Fibroblast of lung (primary cell): ENCODE data around the gene METTL14. TPM values are rescaled to one million over a fixed set of nuclear protein-coding genes. Genes with fewer than 3 reads are reported as not detected.

ENCODE experiments used
- DNase-seq, 2 donors: peaks; one replicate each; pipeline versions ENCODE4 v3.0.0 to v3.0.0-alpha.2; 2010; ENCODE audit warnings: low read depth in 2 of 2
- H2AFZ ChIP-seq: 2 replicates; pipeline ENCODE4 v1.5.1; 2012; ENCODE audit warnings: low read length, control low read depth, inconsistent platforms
- H3K27ac ChIP-seq: 2 replicates; pipeline ENCODE4 v1.5.1; 2011; ENCODE audit warnings: low read length, control low read depth; ENCODE audit not compliant: insufficient read depth
- H3K27me3 ChIP-seq: 2 replicates; pipeline ENCODE4 v1.5.1; 2011; ENCODE audit warnings: mild to moderate bottlenecking, low read length; ENCODE audit not compliant: control insufficient read depth, insufficient read depth
- H3K36me3 ChIP-seq: 2 replicates; pipeline ENCODE4 v1.5.1; 2011; ENCODE audit warnings: low read length; ENCODE audit not compliant: control insufficient read depth, insufficient read depth
- H3K4me1 ChIP-seq: 2 replicates; pipeline ENCODE4 v1.5.1; 2011; ENCODE audit warnings: low read length; ENCODE audit not compliant: control insufficient read depth, insufficient read depth; ENCODE audit errors: extremely low read depth
- H3K4me2 ChIP-seq: 2 replicates; pipeline ENCODE4 v1.5.1; 2011; ENCODE audit warnings: low read length, control low read depth; ENCODE audit not compliant: insufficient read depth; ENCODE audit errors: extremely low read depth
- H3K4me3 ChIP-seq, 4 experiments: fragments of 200-600 bp in 1 of 4; sonication (generic) in 1 of 4; replicated peaks in 1 of 4; 2 replicates each; pipeline ENCODE4 v1.5.1; 2011 to 2016; ENCODE audit warnings: low read length in 4 of 4, low read depth in 3 of 4, mild to moderate bottlenecking in 3 of 4, control low read depth in 2 of 4, inconsistent platforms in 1 of 4, mixed read lengths in 1 of 4; ENCODE audit not compliant: insufficient read depth in 1 of 4; ENCODE audit errors: control extremely low read depth in 1 of 4
- H3K79me2 ChIP-seq: 2 replicates; pipeline ENCODE4 v1.5.1; 2012; ENCODE audit warnings: mild to moderate bottlenecking, low read length, inconsistent platforms; ENCODE audit not compliant: control insufficient read depth, insufficient read depth
- H3K9ac ChIP-seq: 2 replicates; pipeline ENCODE4 v1.5.1; 2011; ENCODE audit warnings: mild to moderate bottlenecking, low read length, control low read depth; ENCODE audit not compliant: insufficient read depth
- H3K9me3 ChIP-seq: 2 replicates; pipeline ENCODE4 v1.5.1; 2012; ENCODE audit warnings: low read depth, low read length; ENCODE audit not compliant: control insufficient read depth, insufficient read depth
- H4K20me1 ChIP-seq: 2 replicates; pipeline ENCODE4 v1.5.1; 2011; ENCODE audit warnings: low read length; ENCODE audit not compliant: control insufficient read depth, insufficient read depth; ENCODE audit errors: extremely low read depth
- CTCF ChIP-seq, 2 donors: IDR thresholded peaks in 1 of 2; conservative IDR thresholded peaks in 1 of 2; 1 replicate in 1 of 2; 2 replicates in 1 of 2; pipeline ENCODE4 v1.5.1; 2011 to 2012; ENCODE audit warnings: low read length in 2 of 2, control low read depth in 1 of 2, inconsistent platforms in 1 of 2, low read depth in 1 of 2, mild to moderate bottlenecking in 1 of 2
- EZH2 ChIP-seq: IDR thresholded peaks from 2 replicates; pipeline ENCODE4 v1.5.1; 2012; ENCODE audit warnings: low read length, control low read depth, mild to moderate bottlenecking; ENCODE audit errors: missing control alignments
- polyA plus RNA-seq, 2 donors: library from polyadenylated mRNA; depleted of rRNA in 1 of 2; stranded (reverse) in 1 of 2; unstranded in 1 of 2; fragments of >200 nt; gene quantifications; 2 replicates each; pipeline ENCODE4 v1.2.1, GENCODE V29; 2011 to 2012; ENCODE audit warnings: missing spikeins in 1 of 2
- total RNA-seq: library from RNA; depleted of rRNA; stranded (reverse); fragments of >200 nt; gene quantifications from 2 replicates; pipeline ENCODE4 v1.2.1, GENCODE V29; 2014

METTL14 gene
- total and polyA plus RNA-seq, 2 donors (not counting 1 experiment from before 2014, with no cell fraction given): 18.2 to 29.7 TPM

DNA sequence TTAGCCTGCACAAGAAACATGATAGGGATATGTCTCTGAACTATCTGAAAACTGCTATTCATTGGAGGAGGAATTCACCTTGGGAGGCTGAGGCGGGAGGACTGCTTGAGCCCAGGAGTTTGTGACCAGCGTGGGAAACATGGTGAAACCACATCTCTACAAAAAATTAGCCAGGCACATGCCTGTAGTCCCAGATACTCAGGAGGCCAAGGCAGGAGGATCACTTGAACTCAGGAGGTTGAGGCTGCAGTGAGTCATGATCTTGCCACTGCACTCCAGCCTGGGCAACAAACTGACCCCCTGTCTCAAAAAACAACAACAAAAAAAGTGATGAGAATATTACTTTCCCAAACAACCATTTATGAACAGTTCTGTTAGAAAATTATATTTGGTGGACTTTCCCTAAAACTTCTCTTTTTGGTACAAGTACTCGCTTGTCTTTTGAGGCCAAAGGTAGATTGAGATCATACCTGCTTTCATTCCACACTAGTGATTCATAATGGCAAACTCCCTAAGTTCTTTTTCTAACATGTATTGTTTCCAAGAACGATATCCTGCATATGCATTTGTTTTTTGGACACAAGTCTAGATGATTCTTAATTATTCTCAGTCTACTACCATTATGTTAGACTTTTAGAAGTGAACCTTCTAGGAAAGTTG lies 33.4 kb downstream of the METTL14 start:
- DNase-seq: no peak
- Histone ChIP-seq H3K9ac (no peak overlapping the region), H3K4me3 (no peak overlapping the region), H3K36me3 (peaks cover 6% of the 10 kb centered on the region), H4K20me1 (no peaks in the 10 kb centered on the region), H3K27ac (no peak overlapping the region), H3K4me1 (no peaks in the 10 kb centered on the region), H2AFZ (no peak overlapping the region), H3K27me3 (no peaks in the 10 kb centered on the region), H3K9me3 (no peaks in the 10 kb centered on the region), H3K4me2 (no peak overlapping the region), H3K79me2 (no peaks in the 10 kb centered on the region)
- TF ChIP-seq EZH2 (no peak), CTCF (conservative IDR thresholded peaks at IDR 0.05 in 1 of 2, IDR thresholded peaks at IDR 0.05 in 1 of 2; ENCODE audit: low read depth in 1 of 2, low read length in 2 of 2) (no peak)

DNA sequence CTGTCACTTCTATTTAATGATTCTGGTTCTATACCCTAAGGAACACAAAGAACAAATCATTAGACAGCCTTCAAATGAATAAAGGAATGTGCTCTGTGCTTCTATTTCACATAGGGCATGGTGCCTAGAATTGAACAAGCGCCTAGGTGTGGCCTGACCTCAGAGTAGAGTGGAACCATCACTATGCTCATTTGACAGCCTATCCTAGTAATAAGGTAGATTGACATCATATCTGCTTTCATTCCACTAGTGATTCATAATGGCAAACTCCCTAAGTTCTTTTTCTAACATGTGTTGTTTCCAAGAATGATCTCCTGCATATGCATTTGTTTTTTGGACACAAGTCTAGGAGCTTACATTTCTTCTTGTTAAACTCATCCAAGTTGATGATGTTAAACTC lies 36.6 kb downstream of the METTL14 start:
- Histone ChIP-seq H3K4me2 (no peak overlapping the region), H2AFZ (no peak overlapping the region), H4K20me1 (no peaks in the 10 kb centered on the region), H3K4me1 (no peaks in the 10 kb centered on the region), H3K27me3 (no peaks in the 10 kb centered on the region), H3K9ac (no peak overlapping the region), H3K36me3 (peaks cover 10% of the 10 kb centered on the region), H3K4me3 (no peak overlapping the region), H3K79me2 (no peaks in the 10 kb centered on the region), H3K27ac (no peak overlapping the region), H3K9me3 (no peaks in the 10 kb centered on the region)
- DNase-seq: no peak
- no peak for TF ChIP-seq CTCF (conservative IDR thresholded peaks at IDR 0.05 in 1 of 2, IDR thresholded peaks at IDR 0.05 in 1 of 2; ENCODE audit: low read depth in 1 of 2, low read length in 2 of 2)
- no peak for TF ChIP-seq EZH2

DNA sequence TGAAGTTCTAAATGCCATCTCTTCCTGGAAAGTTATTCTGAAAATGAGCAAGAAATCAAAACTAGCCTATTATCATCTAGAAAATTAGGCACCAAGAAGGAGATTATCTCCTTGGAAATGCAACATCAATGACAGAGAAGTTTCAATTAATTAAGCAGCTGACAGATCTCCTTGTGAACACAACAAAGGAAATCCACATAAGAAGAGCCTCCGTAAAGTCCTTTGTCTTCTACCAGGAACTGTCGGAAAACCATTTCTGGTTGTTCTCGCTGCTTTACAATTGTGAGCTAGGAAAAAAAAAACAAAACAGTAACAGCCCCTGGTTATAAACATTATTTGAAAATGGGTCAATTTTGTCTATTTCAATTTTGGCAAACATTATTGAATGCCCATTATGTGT lies 38.2 kb downstream of the METTL14 start:
- Histone ChIP-seq H3K4me2 (no peak overlapping the region), H3K4me1 (no peaks in the 10 kb centered on the region), H3K36me3 (peaks cover 15% of the 10 kb centered on the region), H3K27me3 (no peaks in the 10 kb centered on the region), H3K9me3 (no peaks in the 10 kb centered on the region), H3K4me3 (no peak overlapping the region), H3K27ac (no peak overlapping the region), H3K9ac (no peak overlapping the region), H3K79me2 (no peaks in the 10 kb centered on the region), H4K20me1 (no peaks in the 10 kb centered on the region), H2AFZ (no peak overlapping the region)
- DNase-seq: no peak
- no peak for TF ChIP-seq EZH2
- TF ChIP-seq CTCF (conservative IDR thresholded peaks at IDR 0.05 in 1 of 2, IDR thresholded peaks at IDR 0.05 in 1 of 2; ENCODE audit: low read depth in 1 of 2, low read length in 2 of 2): no peak
